Activated CD8-positive, alpha-beta memory T cell treated with anti-CD3 and anti-CD28 coated beads for 1 hour (primary cell): ENCODE results near the gene BTBD3.

ENCODE experiments used
- DNase-seq, 2 donors: peaks; one replicate each; pipeline ENCODE4 v3.0.0-alpha.2; 2020; ENCODE audit warnings: low read depth in 1 of 2; ENCODE audit errors: extremely low read depth in 1 of 2

Gene BTBD3

DNA sequence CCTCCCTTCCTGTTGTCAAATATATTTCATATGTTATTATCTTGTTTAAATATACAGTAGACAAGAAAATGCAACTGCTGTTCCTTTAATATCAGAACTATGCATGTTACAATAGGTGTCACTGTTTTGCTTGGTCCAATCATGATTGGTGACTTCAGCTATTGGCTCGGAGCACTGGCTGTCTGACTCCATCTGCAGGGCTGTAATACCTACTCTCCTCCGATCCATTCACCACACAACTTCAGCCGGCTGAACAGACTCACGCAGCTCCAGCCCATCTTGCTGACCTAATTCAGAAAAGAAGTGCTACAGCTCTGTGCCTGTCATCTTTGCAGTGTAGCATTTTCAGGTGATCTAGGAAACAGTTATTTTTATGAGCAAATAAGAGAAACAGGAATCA lies at the start of gene BTBD3:
Gene BTBD3, plus strand, starts transcription at position 231 of the 400 bp plus-strand sequence. CDS start 383 bp downstream, outside the sequence.
- no peak for DNase-seq

DNA sequence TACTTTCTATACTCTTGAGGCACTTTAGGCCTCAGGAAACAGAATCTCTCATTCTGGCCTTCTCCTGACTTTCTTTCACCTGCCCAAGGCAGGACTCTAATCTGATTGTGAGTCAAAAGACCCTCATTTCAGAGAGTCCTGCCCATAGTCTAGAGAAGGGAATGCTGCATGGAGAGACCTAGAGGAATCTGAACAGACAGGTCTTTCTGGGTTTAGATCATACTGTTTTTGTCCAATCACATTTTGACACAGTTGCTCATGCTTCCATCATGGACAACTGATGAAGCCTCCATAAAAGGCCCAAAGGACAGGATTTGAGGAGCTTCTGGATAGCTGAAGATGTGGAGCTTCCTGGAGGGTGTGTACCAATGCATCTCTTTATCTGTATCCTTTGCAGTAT lies 48.1 kb upstream of the BTBD3 start:
- no peak for DNase-seq

DNA sequence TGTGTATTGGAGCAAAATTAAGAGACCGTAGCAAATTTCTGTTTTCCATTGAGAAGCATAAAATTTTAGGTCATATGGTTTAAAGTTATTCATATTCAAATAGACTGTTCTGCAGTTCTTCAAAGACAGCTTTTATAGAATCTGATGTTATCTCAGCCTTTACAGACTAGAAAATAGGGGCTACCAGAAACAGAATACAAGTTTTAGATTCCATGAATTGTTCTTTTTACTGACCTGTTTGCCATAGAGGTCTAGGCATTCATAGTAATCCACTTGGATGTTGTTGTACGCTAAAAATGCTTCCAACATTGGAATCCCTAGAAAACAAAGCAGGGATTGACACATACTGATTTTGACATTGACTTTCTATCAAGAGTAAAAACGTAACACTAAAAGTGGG lies 47.3 kb upstream of the BTBD3 start:
- no peak for DNase-seq

DNA sequence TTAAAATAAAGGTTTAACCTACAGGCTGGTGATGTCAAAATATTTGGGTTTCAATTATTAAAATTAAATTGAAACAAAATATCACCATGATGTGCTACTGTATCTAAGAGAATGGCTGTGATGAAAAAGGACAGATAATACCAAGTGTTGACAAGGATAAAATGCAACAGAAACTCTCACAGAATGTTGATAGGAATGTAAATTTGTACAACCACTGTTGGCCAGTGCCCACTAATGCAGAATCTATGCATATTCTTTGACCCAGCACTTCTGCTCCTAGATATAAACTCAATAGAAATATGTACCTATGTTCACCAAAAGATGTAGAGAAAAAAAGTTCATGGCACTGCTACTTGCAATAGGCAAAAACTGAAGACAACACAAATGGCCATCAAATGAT lies 41.1 kb upstream of the BTBD3 start:
- DNase-seq: no peak

DNA sequence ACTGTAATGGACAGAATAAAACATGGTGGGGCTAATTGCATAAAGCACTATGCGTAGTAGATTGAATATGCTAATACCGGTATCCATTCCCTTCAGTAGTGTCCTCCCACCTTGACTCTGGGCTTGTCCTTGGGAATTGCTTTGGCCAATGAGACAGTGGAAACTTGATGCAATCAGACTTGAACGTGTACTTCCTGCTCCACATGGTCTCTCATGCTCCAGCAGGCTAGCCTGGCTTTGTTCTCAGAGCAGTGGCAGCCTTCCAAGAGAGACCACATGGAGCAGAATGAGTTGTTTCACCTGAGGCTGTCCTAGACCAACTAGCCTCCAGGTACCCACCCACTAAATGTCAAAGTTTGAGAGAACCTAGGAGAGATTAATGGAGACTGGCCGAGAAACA lies 37.0 kb upstream of the BTBD3 start:
- DNase-seq: no peak

DNA sequence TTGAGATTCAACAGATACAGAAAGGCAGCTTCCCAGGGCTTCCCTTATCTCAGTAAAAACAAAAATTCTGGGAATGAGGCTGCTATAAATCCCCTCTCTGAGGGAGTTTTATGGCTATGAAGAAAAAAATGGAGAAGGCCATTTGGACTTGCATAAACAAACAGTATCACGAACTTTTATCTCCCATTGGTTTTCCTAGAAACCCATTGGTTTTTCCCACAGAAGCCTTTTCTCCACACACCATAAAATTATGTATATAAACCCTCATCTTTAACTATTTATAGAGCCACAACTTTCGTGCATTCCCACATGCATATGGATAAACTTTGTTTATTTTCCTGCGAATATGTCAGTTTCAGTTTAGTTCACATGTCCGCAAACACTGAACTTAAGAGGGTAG lies 36.2 kb upstream of the BTBD3 start:
- no peak for DNase-seq

DNA sequence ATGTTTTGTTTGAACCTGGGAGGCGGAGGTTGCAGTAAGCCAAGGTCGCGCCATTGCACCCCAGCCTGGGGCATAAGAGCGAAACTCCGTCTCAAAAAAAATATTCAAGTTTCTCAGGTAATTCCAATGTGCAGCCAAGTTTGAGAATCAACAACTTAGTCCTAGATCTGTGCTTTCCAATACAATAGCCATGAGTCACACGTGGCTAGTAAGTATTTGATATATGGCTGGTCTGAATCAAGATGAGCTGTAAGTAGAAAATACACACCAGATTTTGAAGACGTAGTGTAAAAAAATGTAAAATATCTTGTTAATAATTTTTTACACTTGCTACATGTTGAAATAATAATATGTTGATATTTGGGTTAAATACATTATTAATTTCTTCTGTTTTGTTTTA lies 35.0 kb upstream of the BTBD3 start:
- no peak for DNase-seq

DNA sequence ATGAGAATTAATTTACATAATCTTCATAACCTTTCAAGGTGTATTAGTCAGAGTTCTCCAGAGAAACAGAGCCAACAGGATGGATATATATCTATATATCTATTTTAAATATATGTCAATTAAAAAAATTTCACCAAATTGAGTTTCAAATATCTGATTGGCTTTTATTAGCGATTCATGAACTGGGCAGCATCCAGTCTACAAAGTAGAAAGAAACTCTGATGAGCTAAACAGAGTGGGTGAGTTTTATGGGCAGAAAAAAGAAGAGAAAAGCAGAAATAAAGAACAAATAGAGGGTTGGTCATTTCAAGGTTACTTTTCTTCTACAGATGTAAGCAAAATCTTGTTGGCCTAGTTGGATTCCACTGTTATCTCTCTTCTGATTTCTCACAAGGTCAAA lies 29.0 kb upstream of the BTBD3 start:
- DNase-seq: no peak

DNA sequence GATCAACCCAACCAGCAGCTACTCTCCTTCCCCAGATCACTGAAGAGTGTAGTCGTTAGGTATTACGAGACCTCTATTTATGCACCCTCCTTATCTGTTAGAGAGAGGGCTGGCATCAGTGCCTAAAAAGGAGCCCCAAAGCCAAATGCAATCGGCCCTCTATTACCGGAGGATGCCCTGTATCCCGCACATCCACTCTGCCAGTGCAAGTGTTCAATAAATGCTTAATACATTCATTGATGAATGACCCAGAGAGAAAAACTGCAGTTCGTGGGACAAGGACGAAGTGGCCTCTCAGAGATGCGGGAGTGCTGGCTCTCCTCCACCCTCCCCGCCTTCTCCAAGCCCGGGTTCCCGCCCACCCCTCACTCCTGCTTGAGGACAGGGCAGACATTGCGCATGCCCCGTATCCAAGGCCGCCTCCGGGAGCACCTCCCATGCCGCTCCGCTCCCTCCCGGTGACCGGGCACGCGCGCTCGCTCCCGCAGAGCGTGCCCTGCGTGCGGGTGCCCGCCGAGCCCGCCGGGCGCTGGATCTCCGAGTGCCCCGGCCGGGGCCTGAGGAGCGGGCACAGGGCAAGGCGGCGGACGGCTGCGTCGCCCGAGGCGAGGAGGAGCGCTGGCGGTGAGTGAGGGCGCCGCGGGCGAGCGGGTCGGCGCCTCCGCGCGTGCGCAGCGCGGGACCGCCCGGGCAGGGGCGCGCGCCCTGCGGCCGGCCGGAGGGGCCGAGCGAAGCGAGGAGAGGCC lies 27.2 kb upstream of the BTBD3 start:
- DNase-seq: no peak

DNA sequence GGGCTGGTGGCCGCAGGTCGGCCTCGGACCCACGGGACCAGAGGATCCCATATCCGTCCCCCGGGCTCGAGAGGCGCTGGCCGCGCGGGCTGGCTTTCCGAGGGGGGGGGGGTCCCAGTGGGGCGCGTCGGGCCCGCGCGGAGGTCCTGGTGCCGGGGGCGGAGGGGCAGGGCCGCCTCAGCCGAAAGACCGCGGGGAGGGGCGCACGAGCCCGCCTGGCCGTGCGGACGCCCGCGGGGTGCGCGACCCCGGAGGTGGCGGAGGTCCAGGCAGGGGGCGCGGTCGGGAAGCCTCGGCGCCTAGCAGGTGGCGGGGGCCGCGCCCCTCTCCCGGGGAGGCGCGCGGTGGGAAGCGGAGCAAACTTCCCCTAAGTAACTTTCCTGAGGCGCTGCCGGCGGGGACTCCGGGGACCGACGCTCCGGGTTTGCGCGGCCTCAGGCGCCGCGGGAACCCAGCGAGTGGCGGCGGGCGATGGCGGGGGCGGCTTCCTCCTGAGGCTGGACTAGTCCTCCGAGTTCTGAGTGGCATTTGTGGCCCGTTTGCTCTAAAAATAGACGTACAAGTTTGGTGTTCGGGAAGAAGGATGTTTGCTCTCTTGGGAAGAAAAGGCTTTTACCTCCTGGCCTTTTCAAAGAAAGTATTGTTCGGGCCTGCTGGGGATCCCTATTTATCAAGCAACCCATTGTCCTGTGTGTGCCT lies 26.5 kb upstream of the BTBD3 start:
- DNase-seq: no peak

DNA sequence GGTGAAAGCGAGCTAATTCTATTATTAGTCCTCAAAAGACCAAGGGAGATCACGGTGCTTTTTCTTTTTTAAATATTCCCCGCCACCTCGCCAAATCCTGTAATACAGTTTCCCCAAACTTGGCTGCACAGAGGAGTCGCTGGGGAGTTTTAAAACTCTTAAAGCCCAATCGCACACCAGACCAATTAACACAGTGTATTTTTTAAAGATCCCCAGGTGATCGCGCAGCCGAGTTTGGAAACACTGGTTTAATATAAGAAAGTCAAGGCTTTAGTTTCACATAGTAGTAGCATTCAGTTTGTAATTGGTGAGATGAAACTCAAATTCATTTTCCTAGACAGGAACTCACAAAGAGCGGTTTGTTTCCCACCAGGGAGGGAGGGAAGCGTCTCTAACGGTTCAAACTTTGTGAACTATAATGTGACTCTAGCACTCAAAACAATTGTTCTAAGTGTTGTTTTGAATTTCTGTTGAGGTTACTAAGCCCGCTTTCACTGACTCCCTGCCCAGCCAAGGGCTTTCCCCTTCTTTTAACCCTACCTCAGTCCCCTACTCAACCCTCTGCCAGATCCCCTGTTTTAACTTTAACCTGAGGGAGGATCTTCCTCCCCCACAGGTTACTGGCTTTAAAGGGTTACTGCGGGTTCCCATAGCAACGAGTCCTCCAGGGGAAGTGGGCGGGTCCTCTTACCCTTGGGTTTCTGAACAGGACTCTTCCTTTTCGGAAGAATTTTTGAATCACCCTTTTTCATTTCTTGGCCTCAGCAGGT lies 25.7 kb upstream of the BTBD3 start:
- no peak for DNase-seq

DNA sequence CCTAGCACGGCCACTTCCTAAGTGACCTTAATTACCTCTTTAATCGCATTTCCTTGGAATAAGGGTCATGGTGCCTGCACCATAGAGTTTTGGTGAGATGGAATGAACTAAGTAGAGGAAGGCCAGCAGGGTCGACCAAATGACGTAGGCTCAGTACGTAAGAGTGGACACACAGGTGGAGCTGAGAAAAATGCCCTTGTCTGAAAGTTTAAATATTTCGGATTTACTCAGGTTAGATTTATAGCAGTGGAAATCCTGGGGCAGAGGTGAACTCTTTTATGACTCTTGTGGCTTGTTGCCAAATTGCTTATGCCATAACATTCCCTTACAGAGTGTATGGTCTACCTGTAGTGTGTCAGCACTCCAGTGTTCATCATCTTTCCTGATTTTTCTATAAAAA lies 23.6 kb upstream of the BTBD3 start:
- no peak for DNase-seq

DNA sequence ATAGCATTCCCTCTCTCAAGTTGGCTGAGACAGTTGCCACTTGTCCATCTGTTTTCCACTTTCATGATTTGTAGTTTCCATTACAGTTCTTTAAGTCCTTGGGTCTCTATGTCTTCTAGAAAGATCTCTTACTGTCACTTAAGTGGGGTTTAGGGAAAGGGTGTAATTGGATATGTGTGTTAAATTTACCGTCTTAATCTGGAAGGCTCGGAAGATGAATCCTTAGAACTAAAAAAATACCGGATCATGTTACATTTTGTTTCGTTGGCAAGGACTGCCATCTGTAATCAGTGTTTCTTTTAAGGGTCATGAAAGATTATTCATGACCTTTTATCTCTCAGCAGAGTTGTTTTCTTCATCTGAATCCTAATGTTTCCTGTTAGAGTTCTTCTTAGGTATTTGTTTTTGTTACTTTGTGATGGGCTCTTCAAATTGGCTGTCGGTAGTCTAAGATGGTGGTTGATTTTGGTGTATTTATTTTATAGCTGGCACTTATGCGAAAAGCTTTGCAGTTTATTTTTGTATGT lies 21.8 kb upstream of the BTBD3 start:
- no peak for DNase-seq

DNA sequence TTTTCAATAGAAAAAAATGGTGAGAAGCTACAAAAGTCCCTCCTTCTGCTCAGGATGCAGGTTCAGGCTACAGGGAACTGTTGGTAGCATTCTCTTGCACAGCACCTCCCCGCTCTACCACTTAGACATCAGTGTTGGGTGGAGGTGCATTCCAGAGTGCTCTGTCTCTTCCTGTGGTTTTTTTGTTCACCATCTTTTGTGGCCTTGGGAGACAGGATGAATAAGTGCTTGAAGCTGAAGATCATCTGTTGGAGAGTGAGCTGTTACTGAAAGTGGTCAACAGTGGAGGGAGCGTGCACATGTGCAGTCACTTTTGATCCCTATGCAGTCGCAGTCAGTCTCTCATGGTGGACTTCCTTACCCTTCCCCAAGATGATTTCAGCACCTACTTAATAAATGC lies 16.6 kb upstream of the BTBD3 start:
- DNase-seq: no peak

DNA sequence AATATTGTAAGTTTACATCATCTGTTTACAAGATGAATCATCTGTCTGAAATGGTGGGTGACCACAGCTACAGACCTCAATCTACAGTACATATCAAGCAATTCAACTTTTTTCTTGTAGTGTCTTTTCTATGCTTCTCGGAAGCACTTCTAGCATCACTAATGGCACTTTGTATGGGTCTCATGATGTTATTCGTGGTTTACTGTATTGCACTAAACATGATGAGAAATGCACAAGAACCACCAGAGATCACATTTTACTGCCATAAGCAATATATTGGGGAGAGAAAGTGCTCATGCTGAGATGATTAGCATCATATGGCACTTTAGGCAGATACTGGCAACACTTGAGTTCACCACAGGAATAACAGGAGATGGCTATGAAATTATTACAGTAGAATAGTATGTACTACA lies 15.4 kb upstream of the BTBD3 start:
- no peak for DNase-seq

DNA sequence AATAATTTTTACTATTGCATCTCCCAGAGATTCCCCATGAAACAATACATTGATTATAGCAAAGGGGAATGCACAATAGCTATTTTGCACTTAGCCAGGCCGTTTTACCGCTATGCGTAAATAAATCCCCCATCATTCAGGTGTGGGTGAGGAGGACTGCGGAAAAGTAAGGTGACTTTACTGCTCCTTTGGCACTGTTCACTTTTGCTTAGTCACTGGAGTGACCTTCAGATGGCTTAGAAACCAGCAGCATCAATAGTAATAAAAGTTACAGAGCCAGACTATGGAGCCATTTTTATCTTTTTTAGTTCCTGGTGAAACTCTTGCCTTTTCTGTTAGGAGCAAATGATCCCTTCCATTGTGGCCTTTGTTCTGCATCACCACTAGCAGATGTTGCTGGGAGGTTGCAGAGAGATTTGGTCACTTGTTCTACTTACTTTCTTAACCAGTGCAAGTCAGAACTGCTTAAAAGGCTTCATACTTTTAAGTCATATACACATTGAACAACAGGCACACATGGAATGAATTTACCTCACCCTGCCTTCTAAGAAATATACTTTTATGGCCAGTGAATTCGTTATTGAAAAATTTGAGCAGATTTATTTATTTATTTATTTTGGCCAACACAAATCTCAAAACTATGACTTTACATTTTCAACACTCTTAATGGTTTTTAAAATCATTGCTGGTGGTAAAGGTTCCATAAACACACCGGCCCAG lies 12.1 kb upstream of the BTBD3 start:
- no peak for DNase-seq

DNA sequence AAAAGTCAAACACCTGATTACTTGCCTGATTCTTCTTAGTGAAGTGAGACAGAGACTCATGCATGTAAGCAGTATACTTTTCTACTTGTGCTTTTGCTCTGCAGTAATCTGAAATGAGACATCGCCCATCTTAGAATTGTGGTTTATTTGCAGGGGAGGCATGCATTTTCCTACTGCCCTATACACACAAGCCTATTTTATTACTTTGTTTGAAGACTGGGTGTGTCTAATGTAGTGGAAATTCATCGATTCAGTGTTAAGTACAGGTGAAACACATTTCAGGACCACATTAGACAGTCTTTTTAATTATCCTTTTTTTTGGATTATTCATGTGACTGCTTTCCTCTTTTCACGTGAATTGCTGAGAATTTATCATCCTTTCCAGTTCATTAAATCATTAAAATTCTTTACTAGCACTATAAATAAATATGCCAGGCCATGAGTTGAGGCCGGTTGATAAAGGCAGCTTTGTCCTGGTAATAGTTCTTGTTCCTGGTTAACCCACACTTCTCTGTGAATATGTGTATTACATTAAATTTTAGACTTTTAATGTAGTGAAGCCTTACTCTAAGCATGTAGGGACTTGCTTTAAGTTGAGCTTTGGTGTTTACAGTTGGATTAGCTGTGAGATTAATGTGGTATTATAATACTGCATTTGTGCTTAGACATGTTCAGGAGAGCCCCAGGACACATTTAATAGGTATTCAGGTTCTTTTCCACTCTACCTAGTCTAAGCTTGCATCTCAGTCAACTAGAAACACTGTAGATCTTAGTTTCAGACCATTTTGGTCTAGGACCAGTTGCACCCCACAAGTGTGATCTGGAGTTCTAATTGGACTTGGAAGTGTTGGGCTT lies 10.8 kb upstream of the BTBD3 start:
- no peak for DNase-seq

DNA sequence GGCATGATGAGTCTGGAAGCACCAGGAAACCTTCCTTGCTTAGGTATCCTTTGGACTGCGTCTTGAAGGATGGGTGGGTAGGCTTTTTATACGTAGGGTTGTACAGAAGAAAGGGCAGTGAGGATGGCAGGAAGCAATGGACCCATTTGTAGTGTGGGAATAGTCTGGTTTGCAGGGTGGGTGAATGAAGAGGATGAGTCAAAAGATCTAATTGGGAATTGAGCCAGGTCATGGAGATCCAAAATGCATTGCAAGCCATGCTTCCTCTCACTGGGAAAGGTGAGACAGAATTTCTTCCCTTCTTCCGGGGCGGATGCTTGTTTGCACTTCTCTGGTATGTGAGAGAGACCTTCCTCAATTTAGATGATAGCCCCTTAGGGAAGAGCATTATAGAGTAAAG lies 10.1 kb upstream of the BTBD3 start:
- DNase-seq: no peak

DNA sequence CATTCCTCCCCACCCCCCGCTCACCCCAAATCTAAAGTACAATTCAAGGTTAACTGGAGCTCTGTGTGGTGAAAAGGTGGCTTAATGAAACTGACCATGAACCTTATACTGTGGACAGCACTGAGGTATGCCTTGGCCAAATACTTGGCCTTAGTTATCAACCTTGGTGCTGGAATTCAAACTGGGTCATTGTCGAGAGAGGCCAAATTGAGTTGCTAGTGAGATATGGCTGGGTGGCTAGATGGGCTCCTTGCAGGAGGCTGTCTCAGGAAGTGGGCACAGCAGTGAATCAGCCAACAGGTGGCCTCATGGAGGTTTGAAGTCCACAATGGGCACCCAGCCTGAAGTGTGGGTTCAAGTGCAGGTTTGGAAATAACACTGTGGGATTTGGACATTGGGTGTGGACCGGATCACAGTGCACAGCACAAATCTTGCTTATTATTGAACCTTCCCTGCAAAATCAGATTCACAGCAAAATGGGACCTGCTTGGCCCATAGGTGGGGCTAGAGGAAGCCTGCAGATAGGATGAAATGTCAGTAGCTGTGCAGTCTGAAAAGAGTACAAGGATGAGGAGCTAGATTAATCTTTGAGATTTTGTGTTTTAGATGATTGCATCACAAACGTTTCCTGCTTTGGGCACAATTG lies 5.6 kb upstream of the BTBD3 start:
- DNase-seq: no peak
